SK-N-SH (cell line): Measurements from ENCODE around the gene PCBP3. TPM values are rescaled to one million over a fixed set of nuclear protein-coding genes. Genes with fewer than 3 reads are reported as not detected.

Experiments
- CTCF ChIA-PET: fragments of 300-600, 350-600 bp; formaldehyde crosslinking; extraction: SDS; loops from one replicate; lab custom pipeline; 2021; lab: Yijun Ruan, JAX
- POLR2A ChIA-PET: fragments of 350-600 bp; sonication (Branson Sonifier 250); formaldehyde crosslinking; extraction: SDS; loops from one replicate; lab custom pipeline; 2020; ENCODE audit warnings: antibody characterized with exemption, inconsistent platforms; lab: Yijun Ruan, JAX
- DNase-seq: peaks from one replicate; pipeline ENCODE4 v3.0.0; 2012
- H2AFZ ChIP-seq: fragments of 200-600 bp; sonication (generic); 2 replicates; pipeline ENCODE4 v1.8.1; 2016; ENCODE audit warnings: antibody characterized with exemption, mild to moderate bottlenecking, low read depth
- H3F3A ChIP-seq: fragments of 200-600 bp; sonication (generic); replicated peaks from 2 replicates; pipeline ENCODE3; 2016; ENCODE audit warnings: antibody characterized with exemption, mild to moderate bottlenecking; ENCODE audit not compliant: insufficient read depth
- H3K27ac ChIP-seq, 2 experiments: fragments of 200-500 bp in 1 of 2; fragments of 200-600 bp in 1 of 2; sonication (Bioruptor generic) in 1 of 2; sonication (generic), shearing (Covaris generic) in 1 of 2; 2 replicates each; pipeline versions ENCODE4 v1.5.1 to v1.6.1; 2014 to 2016; ENCODE audit warnings: low read depth in 2 of 2, inconsistent platforms in 1 of 2, low read length in 1 of 2, mild to moderate bottlenecking in 1 of 2, mixed read lengths in 1 of 2
- H3K27me3 ChIP-seq: fragments of 200-600 bp; sonication (generic), shearing (Covaris generic); 2 replicates; pipeline ENCODE4 v1.6.1; 2016; ENCODE audit warnings: mixed run types; ENCODE audit not compliant: insufficient read depth
- H3K36me3 ChIP-seq, 2 experiments: fragments of 200-500 bp in 1 of 2; fragments of 200-600 bp in 1 of 2; sonication (Bioruptor generic) in 1 of 2; sonication (generic) in 1 of 2; replicated peaks in 1 of 2; 2 replicates each; pipeline versions ENCODE3 to v1.5.1; 2014 to 2016; ENCODE audit warnings: low read length in 1 of 2, mild to moderate bottlenecking in 1 of 2; ENCODE audit not compliant: insufficient read depth in 2 of 2, control insufficient read depth in 1 of 2
- H3K4me1 ChIP-seq, 2 experiments: fragments of 200-500 bp in 1 of 2; fragments of 200-600 bp in 1 of 2; sonication (Bioruptor generic) in 1 of 2; sonication (generic), shearing (Covaris generic) in 1 of 2; 2 replicates each; pipeline versions ENCODE4 v1.5.1 to v1.6.1; 2014 to 2016; ENCODE audit warnings: low read depth in 1 of 2, low read length in 1 of 2, mixed run types in 1 of 2; ENCODE audit not compliant: insufficient read depth in 2 of 2, control insufficient read depth in 1 of 2
- H3K4me2 ChIP-seq: fragments of 200-600 bp; sonication (generic), shearing (Covaris generic); 2 replicates; pipeline ENCODE4 v1.6.1; 2017; ENCODE audit warnings: mixed run types
- H3K4me3 ChIP-seq, 2 experiments: fragments of 200-500 bp in 1 of 2; fragments of 200-600 bp in 1 of 2; sonication (Bioruptor generic) in 1 of 2; sonication (generic), shearing (Covaris generic) in 1 of 2; 2 replicates each; pipeline versions ENCODE4 v1.5.1 to v1.8.1; 2014 to 2016; ENCODE audit warnings: low read depth in 2 of 2, inconsistent platforms in 1 of 2, low read length in 1 of 2, mild to moderate bottlenecking in 1 of 2, mixed read lengths in 1 of 2, moderate library complexity in 1 of 2
- H3K79me2 ChIP-seq: fragments of 200-600 bp; sonication (generic); 2 replicates; pipeline ENCODE4 v1.8.1; 2017; ENCODE audit warnings: mild to moderate bottlenecking; ENCODE audit not compliant: insufficient read depth
- H3K9ac ChIP-seq: fragments of 200-600 bp; sonication (generic); 2 replicates; pipeline ENCODE4 v1.6.1; 2017; ENCODE audit warnings: mixed run types
- H3K9me2 ChIP-seq: fragments of 200-600 bp; sonication (generic); 2 replicates; pipeline ENCODE4 v1.6.1; 2017; ENCODE audit warnings: mixed run types
- H3K9me3 ChIP-seq: fragments of 200-600 bp; sonication (generic); 2 replicates; pipeline ENCODE4 v1.6.1; 2017; ENCODE audit warnings: mixed run types, mild to moderate bottlenecking, moderate library complexity
- H4K20me1 ChIP-seq: fragments of 200-600 bp; sonication (generic); 2 replicates; pipeline ENCODE4 v1.6.1; 2017; ENCODE audit warnings: mild to moderate bottlenecking, mixed run types; ENCODE audit not compliant: insufficient read depth
- CHD2 ChIP-seq: fragments of 150-350 bp; IDR thresholded peaks from 2 replicates; pipeline ENCODE4 v1.6.1; 2018; ENCODE audit warnings: low read length; ENCODE audit not compliant: partially characterized antibody
- EP300 ChIP-seq, 2 experiments: IDR thresholded peaks; 2 replicates each; pipeline versions ENCODE4 v1.4.0 to v1.6.1; 2012; ENCODE audit warnings: borderline replicate concordance in 1 of 2, low read depth in 1 of 2, low read length in 1 of 2
- EZH2phosphoT487 ChIP-seq: fragments of 200-600 bp; sonication (generic); IDR thresholded peaks from 2 replicates; pipeline ENCODE4 v1.6.1; 2017; ENCODE audit warnings: low read depth, mixed run types, mild to moderate bottlenecking, antibody characterized with exemption, moderate library complexity, borderline replicate concordance
- FOXM1 ChIP-seq: IDR thresholded peaks from 2 replicates; pipeline ENCODE4 v1.4.0; 2012; ENCODE audit warnings: low read depth, mild to moderate bottlenecking
- GATA2 ChIP-seq: sonication (generic); formaldehyde crosslinking; IDR thresholded peaks from 2 replicates; pipeline ENCODE4 v1.5.0; 2020; ENCODE audit warnings: mild to moderate bottlenecking, missing genetic modification reagents
- JUND ChIP-seq: IDR thresholded peaks from 2 replicates; pipeline ENCODE4 v1.4.0; 2012
- MEF2A ChIP-seq: IDR thresholded peaks from 2 replicates; pipeline ENCODE4 v1.4.0; 2012; ENCODE audit warnings: low read depth, borderline replicate concordance
- MXI1 ChIP-seq: IDR thresholded peaks from 2 replicates; pipeline ENCODE4 v1.6.1; 2012; ENCODE audit warnings: mild to moderate bottlenecking, low read depth, low read length, improper control_type of control experiment
- NFIC ChIP-seq: IDR thresholded peaks from 2 replicates; pipeline ENCODE4 v1.4.0; 2012; ENCODE audit warnings: borderline replicate concordance
- NRF1 ChIP-seq: IDR thresholded peaks from 2 replicates; pipeline ENCODE4 v1.6.1; 2012; ENCODE audit warnings: low read depth, mild to moderate bottlenecking, low read length
- POLR2AphosphoS5 ChIP-seq: IDR thresholded peaks from 2 replicates; pipeline ENCODE4 v1.6.1; 2012; ENCODE audit warnings: low read depth, low read length
- RAD21 ChIP-seq: IDR thresholded peaks from 2 replicates; pipeline ENCODE4 v1.6.1; 2012; ENCODE audit warnings: mild to moderate bottlenecking, low read length
- RXRA ChIP-seq: IDR thresholded peaks from 2 replicates; pipeline ENCODE4 v1.4.0; 2012; ENCODE audit warnings: low read depth, mild to moderate bottlenecking, borderline replicate concordance
- SMC3 ChIP-seq: IDR thresholded peaks from 2 replicates; pipeline ENCODE4 v1.6.1; 2012; ENCODE audit warnings: low read depth, low read length, improper control_type of control experiment
- TEAD4 ChIP-seq: IDR thresholded peaks from 2 replicates; pipeline ENCODE4 v1.4.0; 2012; ENCODE audit warnings: mild to moderate bottlenecking, borderline replicate concordance; ENCODE audit not compliant: insufficient read depth
- WGBS: methylation state at CpG from one replicate; pipeline ENCODE4 v1.1.6; 2017; ENCODE audit warnings: low lambda C conversion rate; 5-methylcytosine and 5-hydroxymethylcytosine counted together
- polyA plus RNA-seq, 3 experiments: library from polyadenylated mRNA; depleted of rRNA; stranded (reverse); fragments of >200 nt; gene quantifications; 2 replicates each; pipeline ENCODE4 v1.2.3, GENCODE V29; 2012
- TF ChIP-seq, protein P1 (sequence below): IDR thresholded peaks from 2 replicates; pipeline ENCODE4 v1.4.0; 2012; ENCODE audit warnings: low read depth
- TF ChIP-seq, protein P2 (sequence below): IDR thresholded peaks from 2 replicates; pipeline ENCODE4 v1.4.0; 2012; ENCODE audit warnings: low read depth, borderline replicate concordance
- TF ChIP-seq, protein P3 (sequence below): fragments of 150-350 bp; IDR thresholded peaks from 2 replicates; pipeline ENCODE4 v1.6.1; 2016; ENCODE audit warnings: mild to moderate bottlenecking, low read depth, low read length
- TF ChIP-seq, protein P4 (sequence below): fragments of 200-600 bp; sonication (generic); IDR thresholded peaks from 2 replicates; pipeline ENCODE4 v1.6.1; 2017; ENCODE audit warnings: antibody characterized with exemption, mild to moderate bottlenecking, moderate library complexity

Gene PCBP3
- polyA plus RNA-seq, 1 of the 3 experiments (the other 2 are of a cell fraction) = 9.5 TPM

DNA sequence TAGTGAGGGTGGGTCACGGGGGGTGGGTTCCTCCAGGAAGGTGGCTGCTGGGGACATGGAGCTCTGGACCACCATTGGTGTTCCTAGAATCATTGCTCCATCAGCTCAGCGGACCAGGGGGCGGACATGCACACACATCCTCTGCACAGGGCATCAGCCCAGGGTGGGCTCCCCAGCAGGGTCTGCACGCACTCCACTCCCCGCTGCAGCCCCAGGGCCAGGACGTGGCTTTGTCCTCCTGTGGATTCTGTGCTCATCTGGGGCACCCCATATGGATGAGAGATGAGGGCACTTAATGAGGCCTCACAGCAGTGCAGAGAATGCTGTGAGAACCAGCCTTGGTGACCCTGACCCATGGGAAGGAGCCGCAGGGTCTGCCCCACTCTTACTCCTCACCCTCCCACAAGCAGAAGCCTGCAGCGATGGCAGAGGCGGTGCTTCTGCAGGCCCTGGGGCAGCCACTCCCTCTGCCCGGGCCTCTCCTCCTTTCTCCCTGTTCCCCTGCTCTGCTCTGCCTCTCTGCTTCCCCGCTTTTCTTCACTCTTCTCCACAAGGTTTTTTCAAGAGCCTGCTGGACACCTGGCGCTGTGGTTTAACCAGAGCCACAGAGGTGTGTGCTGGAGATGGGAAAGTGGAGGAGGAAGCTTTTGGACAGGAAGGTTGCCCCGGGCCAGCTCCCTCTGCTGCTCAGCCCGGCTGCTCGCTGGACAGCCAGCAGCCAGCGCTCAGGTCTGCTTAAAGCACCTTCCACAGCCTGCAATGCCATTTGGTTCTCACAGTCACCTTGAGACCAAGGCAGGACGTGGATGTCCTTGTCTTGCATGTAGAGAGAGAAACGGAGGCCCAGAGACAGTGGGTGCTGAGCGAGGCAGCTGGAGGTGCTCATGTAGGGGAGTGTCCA is 26.3 kb upstream of the PCBP3 start:
- Histone ChIP-seq H3K36me3 (no peaks in the 10 kb centered on the region), H2AFZ (no peak overlapping the region), H3K9me2 (no peaks in the 10 kb centered on the region), H3K9me3 (no peaks in the 10 kb centered on the region), H4K20me1 (no peaks in the 10 kb centered on the region), H3K4me1 (peaks cover 5 to 29% of the 10 kb centered on the region in 2 experiments; a peak in 2 of 4 replicates), H3K9ac (no peak overlapping the region), H3K4me2 (no peak overlapping the region), H3K79me2 (no peaks in the 10 kb centered on the region), H3K27ac (no peak overlapping the region), H3F3A (no peaks in the 10 kb centered on the region), H3K27me3 (peaks cover 5% of the 10 kb centered on the region; the same call in 1 of the 2 replicates), H3K4me3 (no peak overlapping the region)
- 75% methylated on average over 16 of the region's 19 CpGs for WGBS
- TF ChIP-seq NRF1 (no peak), SMC3 (no peak), CHD2 (no peak), EP300 (IDR thresholded peaks at IDR 0.05; ENCODE audit: borderline replicate concordance in 1 of 2, low read depth in 1 of 2, low read length in 1 of 2) (no peak), MEF2A (no peak), TEAD4 (no peak), RXRA (no peak), RAD21 (no peak), EZH2phosphoT487 (no peak), POLR2AphosphoS5 (no peak)
- TF ChIP-seq, protein P1, sequence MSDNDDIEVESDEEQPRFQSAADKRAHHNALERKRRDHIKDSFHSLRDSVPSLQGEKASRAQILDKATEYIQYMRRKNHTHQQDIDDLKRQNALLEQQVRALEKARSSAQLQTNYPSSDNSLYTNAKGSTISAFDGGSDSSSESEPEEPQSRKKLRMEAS = no peak
- TF ChIP-seq, protein P2, sequence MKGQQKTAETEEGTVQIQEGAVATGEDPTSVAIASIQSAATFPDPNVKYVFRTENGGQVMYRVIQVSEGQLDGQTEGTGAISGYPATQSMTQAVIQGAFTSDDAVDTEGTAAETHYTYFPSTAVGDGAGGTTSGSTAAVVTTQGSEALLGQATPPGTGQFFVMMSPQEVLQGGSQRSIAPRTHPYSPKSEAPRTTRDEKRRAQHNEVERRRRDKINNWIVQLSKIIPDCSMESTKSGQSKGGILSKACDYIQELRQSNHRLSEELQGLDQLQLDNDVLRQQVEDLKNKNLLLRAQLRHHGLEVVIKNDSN = no peak
- TF ChIP-seq, protein P3, sequence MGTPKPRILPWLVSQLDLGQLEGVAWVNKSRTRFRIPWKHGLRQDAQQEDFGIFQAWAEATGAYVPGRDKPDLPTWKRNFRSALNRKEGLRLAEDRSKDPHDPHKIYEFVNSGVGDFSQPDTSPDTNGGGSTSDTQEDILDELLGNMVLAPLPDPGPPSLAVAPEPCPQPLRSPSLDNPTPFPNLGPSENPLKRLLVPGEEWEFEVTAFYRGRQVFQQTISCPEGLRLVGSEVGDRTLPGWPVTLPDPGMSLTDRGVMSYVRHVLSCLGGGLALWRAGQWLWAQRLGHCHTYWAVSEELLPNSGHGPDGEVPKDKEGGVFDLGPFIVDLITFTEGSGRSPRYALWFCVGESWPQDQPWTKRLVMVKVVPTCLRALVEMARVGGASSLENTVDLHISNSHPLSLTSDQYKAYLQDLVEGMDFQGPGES = no peak
- DNase-seq = no peak
- ChIA-PET POLR2A (interaction anchor here (1.0 to 1.3 kb wide), 2 partner anchors 61 to 213 kb away, joined by 3 to 4 read pairs; no protein-coding TSS in a partner anchor), CTCF (interaction anchor here (0.9 to 5.2 kb wide), 3 partner anchors 21 to 63 kb away, joined by 3 to 25 read pairs (median 5); no protein-coding TSS in a partner anchor)

DNA sequence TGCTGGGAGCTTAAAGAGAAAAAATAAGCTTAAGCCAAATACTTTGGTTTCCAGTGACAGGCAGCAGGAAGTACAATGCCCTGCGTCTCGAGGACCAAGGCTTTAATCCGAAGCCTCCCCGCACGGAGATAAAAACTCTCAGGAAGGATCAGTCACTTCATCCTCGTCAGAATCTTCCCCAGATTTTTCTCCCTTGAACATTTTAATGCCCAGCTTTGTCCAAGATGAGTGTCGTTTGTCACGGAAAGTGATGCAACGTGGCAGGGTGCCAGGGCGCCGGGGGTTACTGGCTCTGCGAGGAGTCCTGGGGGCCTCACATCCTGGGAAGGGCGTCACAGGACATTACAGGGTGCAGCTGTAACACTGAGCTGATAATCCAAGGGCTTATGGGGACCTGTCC is 25.2 kb upstream of the PCBP3 start:
- WGBS = 70% methylated on average over 13 of the region's 13 CpGs
- H4K20me1 ChIP-seq = no peaks in the 10 kb centered on the region
- no peak overlapping the region for H3K4me2 ChIP-seq
- H3K27ac ChIP-seq = no peak overlapping the region
- no peaks in the 10 kb centered on the region for H3F3A ChIP-seq
- no peak overlapping the region for H3K9ac ChIP-seq
- no peaks in the 10 kb centered on the region for H3K9me2 ChIP-seq
- peak; percentile 41 for DNase-seq
- CTCF ChIA-PET = interaction anchor here (1.4 to 5.2 kb wide), 2 partner anchors 22 to 62 kb away, joined by 5 to 25 read pairs; no protein-coding TSS in a partner anchor
- no peak overlapping the region for H2AFZ ChIP-seq
- POLR2A ChIA-PET = interaction anchor here (1.0 kb wide), 1 partner anchor 212 kb away, joined by 4 read pairs; no protein-coding TSS in a partner anchor
- peaks cover 0 to 29% of the 10 kb centered on the region in 2 experiments; a peak in 1 of 4 replicates for H3K4me1 ChIP-seq
- H3K27me3 ChIP-seq = peaks cover 5% of the 10 kb centered on the region; the same call in 1 of the 2 replicates
- no peaks in the 10 kb centered on the region for H3K9me3 ChIP-seq
- no peaks in the 10 kb centered on the region for H3K36me3 ChIP-seq
- no peaks in the 10 kb centered on the region for H3K79me2 ChIP-seq
- no peak overlapping the region for H3K4me3 ChIP-seq
- TF ChIP-seq GATA2 (CRISPR knock-in tag) (no peak), NFIC (no peak), FOXM1 (no peak), CHD2 (no peak), RXRA (no peak), NRF1 (no peak), EP300 (IDR thresholded peaks at IDR 0.05; ENCODE audit: borderline replicate concordance in 1 of 2, low read depth in 1 of 2, low read length in 1 of 2) (no peak), SMC3 (no peak), JUND (no peak), MXI1 (no peak)
- TF ChIP-seq, protein P4, sequence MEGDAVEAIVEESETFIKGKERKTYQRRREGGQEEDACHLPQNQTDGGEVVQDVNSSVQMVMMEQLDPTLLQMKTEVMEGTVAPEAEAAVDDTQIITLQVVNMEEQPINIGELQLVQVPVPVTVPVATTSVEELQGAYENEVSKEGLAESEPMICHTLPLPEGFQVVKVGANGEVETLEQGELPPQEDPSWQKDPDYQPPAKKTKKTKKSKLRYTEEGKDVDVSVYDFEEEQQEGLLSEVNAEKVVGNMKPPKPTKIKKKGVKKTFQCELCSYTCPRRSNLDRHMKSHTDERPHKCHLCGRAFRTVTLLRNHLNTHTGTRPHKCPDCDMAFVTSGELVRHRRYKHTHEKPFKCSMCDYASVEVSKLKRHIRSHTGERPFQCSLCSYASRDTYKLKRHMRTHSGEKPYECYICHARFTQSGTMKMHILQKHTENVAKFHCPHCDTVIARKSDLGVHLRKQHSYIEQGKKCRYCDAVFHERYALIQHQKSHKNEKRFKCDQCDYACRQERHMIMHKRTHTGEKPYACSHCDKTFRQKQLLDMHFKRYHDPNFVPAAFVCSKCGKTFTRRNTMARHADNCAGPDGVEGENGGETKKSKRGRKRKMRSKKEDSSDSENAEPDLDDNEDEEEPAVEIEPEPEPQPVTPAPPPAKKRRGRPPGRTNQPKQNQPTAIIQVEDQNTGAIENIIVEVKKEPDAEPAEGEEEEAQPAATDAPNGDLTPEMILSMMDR = no peak
- TF ChIP-seq, protein P3 = no peak
